OCI-LY3 (cell line): Measurements from ENCODE around the gene NEUROG3.

Source experiments
- EZH2phosphoT487 ChIP-seq: fragments of 200-600 bp; shearing (Covaris generic); IDR thresholded peaks from 2 replicates; pipeline ENCODE4 v1.6.1; 2018; ENCODE audit warnings: antibody characterized with exemption, mixed run types, low read depth
- TF ChIP-seq, protein P1 (sequence below): fragments of 200-600, 300-600 bp; sonication (generic); IDR thresholded peaks from 2 replicates; pipeline ENCODE4 v1.5.1; 2014; ENCODE audit warnings: antibody characterized with exemption, low read length, low read depth

DNA sequence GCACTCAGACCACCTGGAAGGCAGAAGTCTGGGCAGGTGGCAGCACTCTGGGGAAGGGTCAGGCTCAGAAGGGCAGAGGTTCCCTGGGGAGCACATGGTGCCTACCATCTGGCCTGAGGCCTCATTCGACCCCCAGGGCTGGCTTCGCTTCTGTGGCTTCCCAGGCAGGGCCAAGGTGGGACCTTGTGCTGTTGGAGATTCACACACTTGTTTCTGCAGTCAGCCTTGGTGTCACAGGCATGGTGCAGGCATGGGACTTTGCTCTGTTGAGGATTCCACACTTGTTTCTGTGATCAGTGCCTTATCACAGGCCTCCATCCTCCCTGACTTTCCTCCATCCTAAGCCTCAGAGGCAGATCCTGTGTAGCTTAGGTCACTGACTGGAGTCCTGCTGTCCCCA lies 45.5 kb upstream of the NEUROG3 start:
- TF ChIP-seq, protein P1, sequence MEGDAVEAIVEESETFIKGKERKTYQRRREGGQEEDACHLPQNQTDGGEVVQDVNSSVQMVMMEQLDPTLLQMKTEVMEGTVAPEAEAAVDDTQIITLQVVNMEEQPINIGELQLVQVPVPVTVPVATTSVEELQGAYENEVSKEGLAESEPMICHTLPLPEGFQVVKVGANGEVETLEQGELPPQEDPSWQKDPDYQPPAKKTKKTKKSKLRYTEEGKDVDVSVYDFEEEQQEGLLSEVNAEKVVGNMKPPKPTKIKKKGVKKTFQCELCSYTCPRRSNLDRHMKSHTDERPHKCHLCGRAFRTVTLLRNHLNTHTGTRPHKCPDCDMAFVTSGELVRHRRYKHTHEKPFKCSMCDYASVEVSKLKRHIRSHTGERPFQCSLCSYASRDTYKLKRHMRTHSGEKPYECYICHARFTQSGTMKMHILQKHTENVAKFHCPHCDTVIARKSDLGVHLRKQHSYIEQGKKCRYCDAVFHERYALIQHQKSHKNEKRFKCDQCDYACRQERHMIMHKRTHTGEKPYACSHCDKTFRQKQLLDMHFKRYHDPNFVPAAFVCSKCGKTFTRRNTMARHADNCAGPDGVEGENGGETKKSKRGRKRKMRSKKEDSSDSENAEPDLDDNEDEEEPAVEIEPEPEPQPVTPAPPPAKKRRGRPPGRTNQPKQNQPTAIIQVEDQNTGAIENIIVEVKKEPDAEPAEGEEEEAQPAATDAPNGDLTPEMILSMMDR, result no peak
- no peak for TF ChIP-seq EZH2phosphoT487
